Dermis microvascular lymphatic vessel endothelial cell (primary cell): ENCODE measurements around the gene WDHD1. TPM values are rescaled to one million over a fixed set of nuclear protein-coding genes. Genes with fewer than 3 reads are reported as not detected.
A peak's percentile ranks its signal among the peaks of the same experiment; 100 is the strongest.
"Not testable (repeated sequence)": the region's sequence is repeated elsewhere in the genome, so short reads cannot be mapped to it uniquely, and the experiment has no call there.

Experiments
- DNase-seq, 2 donors: peaks; one replicate each; pipeline versions ENCODE4 v3.0.0 to v3.0.0-alpha.2; 2010; ENCODE audit warnings: low read depth in 2 of 2
- total RNA-seq: library from RNA; depleted of rRNA; stranded (reverse); fragments of >200 nt; gene quantifications from 2 replicates; pipeline ENCODE4 v1.2.1, GENCODE V29; 2014

Gene WDHD1
- total RNA-seq, 1 donor from 2014 or later: 9.6 TPM

DNA sequence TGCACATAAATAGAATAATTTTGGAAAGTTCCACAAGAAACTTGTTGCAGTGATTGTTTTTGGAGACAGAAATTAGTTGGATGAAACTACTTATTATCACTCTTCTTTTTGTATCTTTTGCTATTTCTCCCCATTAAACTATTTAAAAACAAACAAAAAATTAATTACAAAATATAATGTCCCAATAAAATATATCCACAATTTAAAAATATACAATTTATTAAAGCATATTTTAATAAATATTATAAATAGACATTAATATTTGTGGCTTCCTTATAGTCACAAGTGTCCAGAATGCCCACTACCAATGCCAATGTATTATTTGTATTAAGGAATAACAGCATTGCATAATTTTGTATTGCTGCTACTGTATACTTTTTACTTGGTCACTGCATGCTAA is 71.8 kb downstream of the WDHD1 start:
- no peak for DNase-seq

DNA sequence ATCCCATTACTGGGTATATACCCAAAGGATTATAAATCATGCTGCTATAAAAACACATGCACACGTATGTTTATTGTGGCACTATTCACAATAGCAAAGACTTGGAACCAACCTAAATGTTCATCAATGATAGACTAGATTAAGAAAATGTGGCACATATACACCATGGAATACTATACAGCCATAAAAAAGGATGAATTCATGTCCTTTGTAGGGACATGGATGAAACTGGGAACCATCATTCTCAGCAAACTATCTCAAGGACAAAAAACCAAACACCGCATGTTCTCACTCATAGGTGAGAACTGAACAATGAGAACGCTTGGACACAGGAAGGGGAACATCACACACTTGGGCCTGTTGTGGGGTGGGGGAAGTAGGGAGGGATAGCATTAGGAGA is 73.3 kb downstream of the WDHD1 start:
- not testable (repeated sequence) for DNase-seq

DNA sequence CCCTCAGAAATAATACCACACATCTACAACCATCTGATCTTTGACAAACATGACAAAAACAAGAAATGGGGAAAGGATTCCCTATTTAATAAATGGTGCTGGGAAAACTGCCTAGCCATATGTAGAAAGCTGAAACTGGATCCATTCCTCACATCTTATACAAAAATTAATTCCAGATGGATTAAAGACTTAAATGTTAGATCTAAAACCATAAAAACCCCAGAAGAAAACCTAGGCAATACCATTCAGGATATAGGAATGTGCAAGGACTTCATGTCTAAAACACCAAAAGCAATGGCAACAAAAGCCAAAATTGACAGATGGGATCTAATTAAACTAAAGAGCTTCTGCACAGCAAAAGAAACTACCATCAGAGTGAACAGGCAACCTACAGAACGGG is 74.1 kb downstream of the WDHD1 start:
- DNase-seq: not testable (repeated sequence)

DNA sequence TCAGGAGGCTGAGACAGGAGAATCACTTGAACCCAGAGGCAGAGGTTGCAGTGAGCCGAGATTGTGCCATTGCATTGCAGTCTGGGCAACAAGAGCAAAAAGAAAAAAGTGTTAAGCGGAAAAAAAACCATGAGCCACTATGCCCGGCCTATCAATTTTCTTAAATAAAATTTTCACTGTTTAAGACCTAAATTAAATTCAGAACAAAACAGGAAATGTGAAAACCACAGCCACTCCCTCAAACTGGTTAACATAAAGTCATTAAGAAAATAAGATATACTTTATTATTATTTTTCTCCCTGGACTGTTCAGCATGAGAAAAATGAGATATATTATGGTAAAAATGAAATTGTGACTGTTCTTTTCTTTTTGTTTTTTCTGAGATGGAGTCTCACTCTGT is 79.7 kb downstream of the WDHD1 start:
- DNase-seq: no peak

DNA sequence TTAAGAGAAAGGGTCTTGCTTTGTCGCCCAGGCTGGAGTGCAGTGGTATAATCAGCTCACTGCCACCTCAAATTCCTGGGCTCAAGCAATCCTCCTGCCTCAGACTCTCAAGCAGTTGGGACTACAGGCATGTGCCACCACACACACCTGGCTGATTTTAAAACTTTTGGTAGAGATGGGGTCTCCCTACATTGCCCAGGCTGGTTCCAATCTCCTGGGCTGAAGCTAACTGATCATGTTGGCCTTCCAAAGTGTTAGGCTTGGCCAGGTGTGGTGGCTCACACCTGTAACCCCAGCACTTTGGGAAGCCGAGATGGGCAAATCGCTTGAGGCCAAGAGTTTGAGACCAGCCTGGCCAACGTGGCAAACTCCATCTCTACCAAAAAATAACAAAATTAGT is 80.4 kb downstream of the WDHD1 start:
- DNase-seq: no peak

DNA sequence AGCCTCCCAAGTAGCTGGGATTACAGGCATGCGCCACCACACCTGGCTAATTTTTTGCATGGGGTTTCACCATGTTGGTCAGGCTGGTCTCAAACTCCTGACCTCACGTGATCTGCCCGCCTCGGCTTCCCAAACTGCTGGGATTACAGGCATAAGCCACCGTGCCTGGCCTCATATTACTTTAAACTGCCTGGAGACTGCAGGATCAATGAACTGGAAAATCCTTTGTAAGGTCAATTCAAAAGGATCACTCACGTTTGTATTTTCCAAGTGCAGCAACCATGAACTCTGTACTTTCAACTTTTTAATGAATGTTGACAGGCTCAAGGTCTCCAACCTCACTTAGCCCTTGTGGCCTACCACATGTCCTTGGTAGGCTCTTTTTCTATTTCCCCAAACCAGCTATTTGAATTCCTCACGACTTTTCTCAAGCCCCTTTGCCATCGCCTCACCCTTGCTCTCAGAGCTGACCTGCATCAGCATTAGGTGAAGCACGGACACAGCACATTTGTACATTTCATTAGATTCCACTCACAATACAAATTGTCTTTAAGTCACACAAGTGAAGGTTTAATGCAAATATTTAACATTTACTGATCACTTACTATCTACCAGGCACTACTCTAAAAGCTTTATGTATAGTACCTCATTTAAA is 82.0 kb downstream of the WDHD1 start:
- no peak for DNase-seq

DNA sequence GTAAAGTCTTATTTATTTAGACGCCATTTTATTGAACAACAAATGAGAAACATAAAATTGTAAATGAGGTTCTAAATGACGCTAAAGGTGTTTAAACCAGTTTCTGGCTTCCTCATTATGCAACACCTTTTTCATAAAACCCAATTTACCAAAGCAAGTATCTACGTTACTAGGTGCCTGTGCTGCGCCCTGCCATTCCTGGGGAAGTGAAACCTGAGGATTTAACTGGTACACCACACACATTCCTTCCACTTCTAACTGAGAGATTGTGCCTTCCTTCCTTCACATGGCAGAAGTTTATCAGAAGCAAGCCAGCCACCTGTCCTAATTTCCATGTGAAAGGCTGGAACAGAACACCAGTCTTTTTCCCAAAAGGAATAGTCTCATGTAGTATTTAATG is 84.0 kb downstream of the WDHD1 start:
- no peak for DNase-seq

DNA sequence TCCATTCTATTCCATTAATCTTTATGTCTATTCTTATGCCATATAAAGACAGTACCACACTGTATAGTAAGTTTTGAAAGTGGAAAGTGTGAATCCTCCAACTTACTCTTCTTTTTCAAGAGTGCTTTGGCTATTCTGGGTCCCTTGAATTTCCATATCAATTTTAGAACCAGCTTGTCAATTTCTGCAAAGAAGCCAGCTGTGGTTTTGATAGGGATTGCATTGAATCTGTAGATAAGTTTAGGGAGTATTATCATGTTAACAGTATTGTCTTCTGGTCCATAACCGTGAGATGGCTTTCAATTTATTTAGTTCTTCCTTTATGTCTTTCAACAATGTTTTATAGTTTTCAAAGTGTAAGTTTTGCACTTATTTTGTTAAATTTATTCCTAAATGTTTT is 90.1 kb downstream of the WDHD1 start:
- no peak for DNase-seq

DNA sequence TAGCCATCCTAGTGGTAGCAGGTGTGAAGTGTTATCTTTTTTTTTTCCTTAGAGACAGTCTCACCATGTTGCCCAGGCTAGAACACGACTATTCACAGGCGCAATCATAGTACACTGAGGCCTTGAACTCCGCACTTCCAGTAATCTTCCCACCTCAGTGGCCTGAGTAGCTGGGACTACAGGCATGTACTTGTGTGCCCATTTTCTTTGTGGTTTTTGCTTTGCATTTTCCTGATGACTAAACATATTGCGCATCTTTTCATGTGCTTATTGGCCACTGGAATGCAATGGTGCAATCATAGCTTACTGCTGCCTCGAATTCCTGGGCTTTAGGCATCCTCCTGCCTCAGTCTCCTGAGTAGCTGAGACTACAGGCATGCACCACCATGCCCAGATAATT is 90.9 kb downstream of the WDHD1 start:
- DNase-seq: no peak

DNA sequence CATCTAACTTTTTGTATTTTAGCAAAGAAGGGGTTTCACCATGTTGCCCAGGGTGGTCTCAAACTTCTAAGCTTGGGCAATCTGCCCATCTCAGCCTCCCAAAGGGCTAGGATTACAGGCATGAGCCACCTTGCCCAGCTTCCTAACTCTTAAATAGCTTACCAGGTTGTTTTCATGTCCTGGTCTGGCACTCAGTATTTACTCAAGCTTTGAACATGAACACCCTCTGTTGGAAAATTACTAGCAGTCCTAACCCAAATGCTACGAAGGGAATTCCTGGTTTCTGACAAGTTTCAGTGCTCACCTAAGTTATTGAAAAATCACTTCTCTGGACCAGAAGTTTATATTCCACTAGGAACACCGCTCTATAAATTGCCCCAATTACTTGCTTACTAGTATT is 91.8 kb downstream of the WDHD1 start:
- DNase-seq: no peak

DNA sequence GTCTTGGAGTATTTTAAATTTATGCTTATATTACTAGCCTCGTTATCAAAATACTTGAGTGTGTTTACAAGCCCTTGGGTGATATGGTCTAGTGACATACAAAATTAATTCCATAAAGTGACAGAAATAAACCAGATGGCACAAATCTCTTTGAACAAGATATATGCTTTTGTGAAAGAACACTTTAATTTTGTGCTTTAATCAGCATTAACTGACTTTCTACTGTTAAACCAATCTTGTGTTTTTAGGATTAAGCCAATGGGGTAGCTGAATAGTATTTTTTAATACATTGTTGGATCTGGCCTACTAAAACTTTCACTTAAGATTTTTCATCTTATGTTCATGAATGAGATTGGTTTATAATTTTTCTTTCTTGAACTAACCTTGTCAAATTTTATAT is 93.9 kb downstream of the WDHD1 start:
- no peak for DNase-seq

DNA sequence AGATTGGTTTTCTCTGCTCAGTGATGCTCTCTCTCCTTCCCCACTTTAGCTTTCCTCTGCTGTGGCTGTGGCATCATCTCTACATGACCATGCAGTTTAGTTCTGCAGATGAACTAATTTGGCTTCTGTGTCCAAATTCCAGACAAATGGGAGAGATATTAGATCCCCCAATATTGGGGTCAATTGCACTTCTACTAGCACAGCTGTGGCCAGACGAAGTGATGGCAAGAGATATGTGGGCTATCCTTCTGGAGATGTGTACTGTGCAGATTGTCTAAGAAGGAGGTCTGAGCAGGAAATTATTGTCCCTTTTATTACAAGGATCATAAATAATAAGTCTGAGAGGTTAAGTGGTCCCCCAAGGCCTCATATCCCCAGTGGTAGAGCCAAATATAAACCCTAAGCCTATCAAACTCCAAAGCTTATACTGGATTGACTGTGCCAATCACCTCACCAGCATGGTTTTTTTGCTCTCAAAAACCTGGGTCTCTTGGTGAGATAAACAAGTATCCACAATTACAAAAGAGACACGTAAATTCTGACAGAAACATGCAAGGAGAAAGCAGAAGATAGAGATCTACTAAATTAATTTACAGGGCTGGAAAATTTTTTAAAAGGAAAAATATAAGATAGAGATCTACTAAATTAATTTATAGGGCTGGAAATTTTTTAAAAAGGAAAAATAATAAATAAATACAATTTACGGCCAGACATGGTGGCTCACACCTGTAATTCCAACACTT is 95.1 kb downstream of the WDHD1 start:
- no peak for DNase-seq

DNA sequence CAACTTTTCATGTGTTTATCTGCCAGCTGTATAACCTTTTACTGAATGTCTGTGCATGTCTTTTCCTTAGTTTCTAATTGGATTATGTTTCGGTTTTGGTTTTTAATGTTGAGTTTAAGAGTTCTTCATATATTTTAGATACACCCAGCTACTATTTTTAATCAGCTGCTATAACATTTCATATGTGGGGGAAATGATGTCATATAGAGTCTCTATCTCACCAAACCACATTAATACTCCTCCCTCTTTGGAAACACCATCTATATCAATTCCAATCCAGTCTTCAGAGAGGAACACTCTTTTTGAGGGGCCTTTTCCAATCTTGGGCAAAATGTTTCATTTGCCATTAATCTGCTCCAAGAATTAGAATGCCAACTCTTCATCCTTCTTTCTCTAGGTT is 95.8 kb downstream of the WDHD1 start:
- DNase-seq: no peak

DNA sequence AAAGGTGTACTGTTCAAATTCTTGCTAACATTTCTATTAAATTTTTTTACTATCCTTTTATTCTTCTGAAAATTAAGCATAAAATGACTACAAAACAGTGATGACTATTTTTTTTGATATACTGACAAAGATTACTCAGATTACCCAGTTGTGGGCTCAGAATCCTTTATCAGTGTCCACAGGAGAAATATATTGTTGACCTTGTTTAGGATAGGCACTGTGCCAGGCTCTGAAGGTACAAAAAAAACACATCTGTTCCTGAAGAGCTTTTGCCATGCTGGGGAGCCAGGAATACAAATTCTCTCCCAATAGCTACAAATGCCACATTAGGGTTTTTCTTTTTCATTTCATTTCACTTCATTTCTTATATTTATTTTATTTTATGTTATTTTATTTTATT is 97.3 kb downstream of the WDHD1 start:
- DNase-seq: peak; percentile 14 to 25

DNA sequence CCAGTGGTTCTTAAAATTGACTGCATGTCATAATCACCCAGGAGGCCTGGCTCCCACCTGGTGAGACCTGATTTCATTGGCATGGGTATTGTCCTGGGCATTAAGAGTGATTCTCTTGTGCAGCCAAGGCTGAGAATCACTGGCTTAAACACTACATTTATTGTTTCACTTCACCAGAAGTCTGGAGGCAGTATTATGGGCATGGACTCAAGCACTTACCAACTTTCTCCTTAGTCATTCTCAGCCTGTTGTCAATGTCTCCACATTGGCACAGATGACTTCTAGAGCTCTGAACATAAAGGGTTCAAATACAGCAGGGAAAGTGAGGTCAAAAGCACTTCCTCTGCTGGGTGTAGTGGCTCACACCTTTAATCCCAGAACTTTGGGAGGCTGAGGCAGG is 98.7 kb downstream of the WDHD1 start:
- no peak for DNase-seq

DNA sequence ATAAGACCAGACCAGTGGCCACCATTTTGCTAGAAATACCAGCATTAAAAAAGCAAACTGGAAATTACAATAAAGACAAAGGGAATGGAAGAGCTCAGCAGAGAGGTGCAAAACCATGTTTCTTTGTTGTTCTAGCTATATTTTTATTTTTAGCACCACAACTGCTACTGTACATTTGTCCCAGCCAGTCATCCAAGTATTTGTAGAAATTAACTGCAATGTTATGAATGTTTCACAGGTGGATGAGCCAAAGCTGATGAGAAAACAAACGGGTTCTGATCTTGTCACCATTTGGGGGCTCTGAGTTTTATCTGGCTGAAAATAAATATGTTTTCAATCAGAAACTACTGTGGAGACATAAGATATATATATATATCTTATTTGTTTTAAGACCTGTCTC is 99.3 kb downstream of the WDHD1 start:
- no peak for DNase-seq

DNA sequence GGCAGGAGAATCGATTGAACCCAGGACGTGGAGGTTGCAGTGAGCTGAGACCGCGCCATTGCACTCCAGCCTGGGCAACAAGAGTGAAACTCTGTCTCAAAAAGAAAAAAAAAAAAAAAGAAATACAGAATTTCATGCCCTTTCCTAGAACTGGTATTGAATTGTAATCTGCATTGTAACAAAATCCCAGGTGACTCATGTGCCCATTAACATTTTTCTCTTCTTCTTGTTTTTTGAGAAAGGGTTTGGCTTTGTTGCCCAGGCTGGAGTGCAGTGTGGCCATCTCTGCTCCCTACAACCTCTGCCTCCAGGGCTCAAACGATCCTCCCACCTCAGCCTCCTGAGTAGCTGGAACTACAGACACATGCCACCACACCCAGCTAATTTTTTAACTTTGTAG is 100.3 kb downstream of the WDHD1 start:
- not testable (repeated sequence) for DNase-seq

DNA sequence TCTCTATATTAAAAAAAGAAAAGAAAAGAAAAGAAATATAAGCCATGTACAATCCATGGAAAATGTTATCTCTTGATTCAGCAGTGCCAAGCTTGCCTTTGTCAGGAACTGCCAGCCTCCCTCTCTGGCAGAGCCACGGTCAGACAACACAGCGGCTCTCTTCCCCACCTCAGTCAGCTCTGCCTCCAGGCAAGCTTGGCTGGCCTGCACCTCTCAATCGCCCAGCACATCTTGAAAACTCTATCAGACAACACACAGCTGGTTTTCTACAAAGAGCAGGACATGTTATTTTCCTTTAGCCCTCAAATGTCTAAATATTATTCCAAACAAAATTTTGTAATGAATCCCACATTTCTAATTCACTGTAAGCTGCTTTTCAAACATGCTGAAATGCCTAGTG is 104.3 kb downstream of the WDHD1 start:
- no peak for DNase-seq

DNA sequence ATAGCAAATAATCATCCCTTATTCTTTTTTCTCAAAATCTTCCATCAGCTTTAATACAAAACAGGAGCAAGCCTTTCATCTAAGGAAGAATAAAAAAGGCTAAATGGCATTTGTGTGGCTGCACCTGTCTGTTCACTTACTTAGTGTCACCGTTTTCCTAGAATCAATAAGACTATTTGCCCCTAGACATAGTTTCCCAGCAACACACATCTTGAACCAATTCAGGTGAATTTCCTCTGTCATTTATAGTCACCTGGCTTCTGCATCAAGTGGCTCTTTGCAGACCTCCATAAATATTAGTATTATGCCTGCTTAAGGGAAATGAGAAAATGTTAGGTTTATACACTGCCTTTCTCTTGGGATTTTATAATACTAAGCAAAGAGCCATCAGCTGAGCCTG is 106.8 kb downstream of the WDHD1 start:
- no peak for DNase-seq

DNA sequence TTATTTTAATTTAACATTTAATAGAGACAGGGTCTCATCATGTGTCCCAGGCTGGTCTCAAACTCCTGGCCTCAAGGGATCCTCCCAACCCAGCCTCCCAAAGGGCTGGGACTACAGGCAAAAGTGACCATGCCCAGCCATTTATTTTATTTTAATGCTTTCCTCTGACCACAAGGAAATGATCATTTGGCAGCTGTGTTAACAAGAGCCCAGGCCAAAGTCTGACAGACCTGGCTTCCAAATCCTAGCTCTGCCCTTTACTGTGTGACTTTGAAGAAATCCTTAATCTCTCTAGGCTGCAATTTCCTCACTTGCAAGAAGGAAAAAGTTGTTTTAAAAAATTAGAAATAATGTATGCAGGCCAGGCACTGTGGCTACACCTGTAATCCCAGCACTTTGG is 107.6 kb downstream of the WDHD1 start:
- DNase-seq: no peak

DNA sequence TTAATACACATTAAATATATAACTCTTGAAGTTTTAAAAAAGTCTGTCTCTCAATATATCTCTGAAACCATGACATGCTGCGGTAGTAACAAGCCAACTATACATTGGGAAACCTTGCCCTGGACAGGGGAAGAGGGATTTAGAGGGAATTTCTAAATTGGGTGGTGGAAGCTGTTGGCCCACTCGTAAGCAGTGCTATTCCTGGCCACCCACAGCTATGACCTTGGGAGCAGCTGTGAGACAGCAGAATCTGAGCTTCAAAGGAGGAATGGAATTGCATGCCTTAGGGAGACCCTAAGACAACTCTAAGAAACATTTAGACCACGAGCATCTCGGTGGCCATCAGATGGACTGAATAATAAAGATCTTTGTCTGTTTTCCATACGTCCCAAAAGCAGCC is 108.5 kb downstream of the WDHD1 start:
- DNase-seq: no peak

DNA sequence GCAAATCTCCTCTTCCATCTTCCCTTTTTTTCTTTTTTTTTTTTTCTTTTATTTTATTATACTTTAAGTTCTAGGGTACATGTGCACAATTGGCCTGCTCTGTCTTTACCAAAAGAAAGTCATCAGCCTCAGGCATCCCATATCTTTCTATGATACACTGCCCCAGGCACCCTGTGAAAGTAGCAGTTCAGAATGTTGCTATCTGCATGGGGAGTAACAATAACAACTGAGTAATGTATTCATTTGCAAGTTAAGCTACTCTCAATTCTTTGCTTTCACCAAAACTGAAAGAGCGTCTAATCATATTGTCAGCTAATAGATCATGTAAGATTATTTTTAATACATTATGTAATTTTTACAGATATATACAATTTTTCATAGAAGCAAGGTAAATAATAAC is 110.8 kb downstream of the WDHD1 start:
- no peak for DNase-seq

DNA sequence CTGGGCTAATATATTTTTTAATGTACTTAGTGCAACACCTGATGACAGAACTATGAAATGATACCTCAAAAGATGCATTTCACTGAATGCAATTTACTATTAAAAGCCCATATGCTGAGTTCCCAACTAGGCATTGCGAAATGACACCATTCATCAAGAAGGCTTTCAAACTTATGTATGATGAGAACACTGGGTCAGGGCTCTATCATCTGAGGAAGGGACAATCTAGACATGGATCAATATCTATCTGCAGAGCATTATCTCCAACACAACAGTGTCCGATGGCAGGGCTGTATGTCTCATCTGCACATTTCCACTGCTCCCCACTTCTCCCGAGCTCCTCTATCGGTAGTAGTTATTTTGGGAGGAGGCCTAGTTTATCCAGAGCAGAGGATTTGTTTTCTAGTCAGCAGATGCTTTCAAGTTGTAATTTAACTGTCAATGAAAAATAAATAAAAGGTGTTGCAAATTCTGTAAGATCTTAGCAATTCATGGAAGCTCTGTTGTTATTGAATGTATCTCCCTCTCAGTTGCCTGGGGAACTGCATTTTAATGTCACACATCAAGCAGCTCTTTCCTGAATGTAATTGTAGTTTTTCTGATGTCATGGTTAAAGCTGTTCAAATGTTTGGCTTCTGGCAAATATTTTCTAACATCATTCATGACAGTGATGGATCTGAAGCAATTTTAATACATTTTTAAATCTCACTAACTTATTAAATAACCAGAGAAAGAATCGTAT is 116.9 kb downstream of the WDHD1 start:
- no peak for DNase-seq
